ENCODE results near the gene PALD1.

The PALD1 gene

GRCh38 chr10:70487824-70488223 lies 9.3 kb downstream of the PALD1 start:
- TF ChIP-seq CTCF (IDR thresholded peaks at IDR 0.05) = no peak
- Histone ChIP-seq H3K27ac (no peak overlapping the region), H3K4me3 (no peak overlapping the region)
- no peak for DNase-seq (ENCODE audit: low spot score)

- Histone ChIP-seq H3K27ac (no peak overlapping the region), H3K4me3 (no peak overlapping the region)
Observed at GRCh38 chr10:70490142-70490541, 11.6 kb downstream of the PALD1 start.

GRCh38 chr10:70491614-70492013 lies 13.0 kb downstream of the PALD1 start:
- H3K4me3 ChIP-seq = no peak overlapping the region
- TF ChIP-seq CTCF (IDR thresholded peaks at IDR 0.05) = no peak
- no peak overlapping the region for H3K27ac ChIP-seq
- DNase-seq (ENCODE audit: low spot score) = no peak

More at GRCh38 chr10:70490142-70490541, 11.6 kb downstream of the PALD1 start:
- no peak for TF ChIP-seq CTCF (IDR thresholded peaks at IDR 0.05)
- no peak for DNase-seq (ENCODE audit: low spot score)

GRCh38 chr10:70492786-70493659 lies 14.5 kb downstream of the PALD1 start:
- no peak for DNase-seq (ENCODE audit: low spot score)
- H3K27ac ChIP-seq = no peak overlapping the region
- TF ChIP-seq CTCF (IDR thresholded peaks at IDR 0.05) = no peak
- H3K4me3 ChIP-seq = no peak overlapping the region

- Histone ChIP-seq H3K27ac (no peak overlapping the region), H3K4me3 (no peak overlapping the region)
- TF ChIP-seq CTCF (IDR thresholded peaks at IDR 0.05) = no peak
- DNase-seq (ENCODE audit: low spot score) = no peak
Observed at GRCh38 chr10:70493660-70494234, 15.2 kb downstream of the PALD1 start.

- TF ChIP-seq CTCF (IDR thresholded peaks at IDR 0.05) = no peak
- DNase-seq (ENCODE audit: low spot score) = no peak
- H3K27ac ChIP-seq = peak overlapping the region in 1 of 2 donors; percentile 59
- no peak overlapping the region for H3K4me3 ChIP-seq
Observed at GRCh38 chr10:70494536-70494935, 16.0 kb downstream of the PALD1 start.

- DNase-seq (ENCODE audit: low spot score) = no peak
- Histone ChIP-seq H3K4me3 (no peak overlapping the region), H3K27ac (peak overlapping the region in 1 of 2 donors; percentile 59)
- TF ChIP-seq CTCF (IDR thresholded peaks at IDR 0.05) = no peak
Observed at GRCh38 chr10:70494966-70495365, 16.4 kb downstream of the PALD1 start.

Measured in coronary artery (tissue), 2 donors.